GM12874 (cell line): ENCODE data around the gene THRB.

Experiments
- CTCF ChIP-seq: IDR thresholded peaks from 2 replicates; pipeline ENCODE4 v1.5.1; 2011; ENCODE audit warnings: low read depth, mild to moderate bottlenecking, control low read depth, low read length, moderate library complexity; ENCODE audit not compliant: insufficient read depth

Gene THRB

GRCh38 chr3:24521420-24522145 is 26.9 kb upstream of the THRB start:
- TF ChIP-seq CTCF = no peak

- TF ChIP-seq CTCF = no peak
Measured at GRCh38 chr3:24520976-24521419, 26.3 kb upstream of the THRB start.

GRCh38 chr3:24520101-24520495 is 25.4 kb upstream of the THRB start:
- no peak for TF ChIP-seq CTCF

GRCh38 chr3:24519368-24520100 is 24.9 kb upstream of the THRB start:
- TF ChIP-seq CTCF = no peak

- no peak for TF ChIP-seq CTCF
Measured at GRCh38 chr3:24518990-24519367, 24.3 kb upstream of the THRB start.

GRCh38 chr3:24514119-24514518 is 19.5 kb upstream of the THRB start:
- no peak for TF ChIP-seq CTCF

- TF ChIP-seq CTCF = no peak
Measured at GRCh38 chr3:24513463-24513862, 18.8 kb upstream of the THRB start.
